Mesodermal cell (in vitro differentiated cells): ENCODE measurements around the gene SPOCK3.

Experiments used
- H3K27ac ChIP-seq: 2 replicates; pipeline ENCODE4 v1.7.0; 2013; ENCODE audit warnings: mild to moderate bottlenecking, low read depth, low read length, moderate library complexity; ENCODE audit not compliant: severe bottlenecking
- H3K36me3 ChIP-seq: 2 replicates; pipeline ENCODE4 v1.7.1; 2013; ENCODE audit warnings: mild to moderate bottlenecking, low read length, moderate library complexity; ENCODE audit not compliant: control insufficient read depth, insufficient read depth
- H3K4me1 ChIP-seq: one replicate; pipeline ENCODE4 v1.7.1; 2013; ENCODE audit warnings: mild to moderate bottlenecking, low read length; ENCODE audit not compliant: insufficient read depth, control insufficient read depth, poor library complexity, severe bottlenecking
- H3K4me3 ChIP-seq: 2 replicates; pipeline ENCODE4 v1.7.0; 2013; ENCODE audit warnings: low read length, control low read depth, mild to moderate bottlenecking; ENCODE audit not compliant: insufficient read depth, poor library complexity, severe bottlenecking; ENCODE audit errors: extremely low read depth
- H3K9me3 ChIP-seq: 2 replicates; pipeline ENCODE4 v1.7.1; 2013; ENCODE audit warnings: mild to moderate bottlenecking, low read length, moderate library complexity; ENCODE audit not compliant: control insufficient read depth
- WGBS, 2 experiments: methylation state at CpG; one replicate each; pipeline ENCODE4 v1.1.5; 2013; ENCODE audit warnings: missing lambda C conversion rate in 2 of 2; ENCODE audit not compliant: insufficient coverage in 2 of 2; 5-methylcytosine and 5-hydroxymethylcytosine counted together

Gene SPOCK3

GRCh38 chr4:167111622-167112021 is 122.7 kb downstream of the SPOCK3 start:
- H3K4me3 ChIP-seq = no peak overlapping the region
- WGBS, 2 experiments = 88% methylated on average over 1 of the region's 1 CpG; no CpG with 5 or more reads in 1 of the 2 experiments

GRCh38 chr4:167111092-167111491 is 123.2 kb downstream of the SPOCK3 start:
- Histone ChIP-seq H3K4me1 (no peaks in the 10 kb centered on the region), H3K9me3 (no peaks in the 10 kb centered on the region), H3K36me3 (no peaks in the 10 kb centered on the region), H3K4me3 (no peak overlapping the region), H3K27ac (no peak overlapping the region)
- 100% methylated on average over 2 of the region's 2 CpGs; no CpG with 5 or more reads in 1 of the 2 experiments for WGBS, 2 experiments

More at GRCh38 chr4:167111622-167112021, 122.7 kb downstream of the SPOCK3 start:
- Histone ChIP-seq H3K27ac (no peak overlapping the region), H3K36me3 (no peaks in the 10 kb centered on the region), H3K4me1 (no peaks in the 10 kb centered on the region), H3K9me3 (no peaks in the 10 kb centered on the region)

- no peak overlapping the region for H3K4me3 ChIP-seq
- H3K4me1 ChIP-seq = no peaks in the 10 kb centered on the region
- 83 to 96% methylated on average over 2 to 3 of the region's 3 CpGs for WGBS, 2 experiments
- H3K36me3 ChIP-seq = no peaks in the 10 kb centered on the region
- no peaks in the 10 kb centered on the region for H3K9me3 ChIP-seq
- H3K27ac ChIP-seq = no peak overlapping the region
These were observed 124.4 kb downstream of the SPOCK3 start for GRCh38 chr4:167109859-167110258.

GRCh38 chr4:167105857-167106256 is 128.4 kb downstream of the SPOCK3 start:
- Histone ChIP-seq H3K36me3 (no peaks in the 10 kb centered on the region), H3K27ac (no peak overlapping the region), H3K4me1 (no peaks in the 10 kb centered on the region), H3K9me3 (no peaks in the 10 kb centered on the region), H3K4me3 (no peak overlapping the region)

GRCh38 chr4:167102475-167102874 is 131.8 kb downstream of the SPOCK3 start:
- Histone ChIP-seq H3K4me3 (no peak overlapping the region), H3K27ac (no peak overlapping the region), H3K4me1 (no peaks in the 10 kb centered on the region), H3K9me3 (no peaks in the 10 kb centered on the region), H3K36me3 (no peaks in the 10 kb centered on the region)
- 94 to 100% methylated on average over 1 to 3 of the region's 5 CpGs for WGBS, 2 experiments

GRCh38 chr4:167101035-167101434 is 133.3 kb downstream of the SPOCK3 start:
- H3K36me3 ChIP-seq = no peaks in the 10 kb centered on the region
- H3K4me3 ChIP-seq = no peak overlapping the region
- WGBS, 2 experiments = 92% methylated on average over 1 to 2 of the region's 2 CpGs
- H3K4me1 ChIP-seq = no peaks in the 10 kb centered on the region
- H3K27ac ChIP-seq = no peak overlapping the region
- H3K9me3 ChIP-seq = no peaks in the 10 kb centered on the region

GRCh38 chr4:167100120-167100519 is 134.2 kb downstream of the SPOCK3 start:
- Histone ChIP-seq H3K4me1 (no peaks in the 10 kb centered on the region), H3K27ac (no peak overlapping the region), H3K36me3 (no peaks in the 10 kb centered on the region), H3K9me3 (no peaks in the 10 kb centered on the region), H3K4me3 (no peak overlapping the region)
- WGBS, 2 experiments = 25 to 42% methylated on average over 1 of the region's 1 CpG

GRCh38 chr4:167088115-167088514 is 146.2 kb downstream of the SPOCK3 start:
- Histone ChIP-seq H3K9me3 (no peaks in the 10 kb centered on the region), H3K4me1 (no peaks in the 10 kb centered on the region), H3K27ac (no peak overlapping the region), H3K36me3 (no peaks in the 10 kb centered on the region), H3K4me3 (no peak overlapping the region)

GRCh38 chr4:167084321-167084720 is 150.0 kb downstream of the SPOCK3 start:
- Histone ChIP-seq H3K27ac (no peak overlapping the region), H3K9me3 (no peaks in the 10 kb centered on the region), H3K36me3 (no peaks in the 10 kb centered on the region), H3K4me1 (no peaks in the 10 kb centered on the region), H3K4me3 (no peak overlapping the region)
- 100% methylated on average over 1 of the region's 2 CpGs; no CpG with 5 or more reads in 1 of the 2 experiments for WGBS, 2 experiments

- Histone ChIP-seq H3K27ac (no peak overlapping the region), H3K9me3 (no peaks in the 10 kb centered on the region), H3K4me3 (no peak overlapping the region), H3K4me1 (no peaks in the 10 kb centered on the region), H3K36me3 (no peaks in the 10 kb centered on the region)
These were observed 154.5 kb downstream of the SPOCK3 start for GRCh38 chr4:167079762-167080161.

GRCh38 chr4:167052631-167053091 is 181.6 kb downstream of the SPOCK3 start:
- no CpG with 5 or more reads among the region's 1 CpG for WGBS, 2 experiments
- Histone ChIP-seq H3K9me3 (no peaks in the 10 kb centered on the region), H3K36me3 (no peaks in the 10 kb centered on the region), H3K4me1 (no peaks in the 10 kb centered on the region), H3K27ac (no peak overlapping the region), H3K4me3 (no peak overlapping the region)

- H3K4me1 ChIP-seq = no peaks in the 10 kb centered on the region
- no peak overlapping the region for H3K4me3 ChIP-seq
- no peaks in the 10 kb centered on the region for H3K36me3 ChIP-seq
- no CpG with 5 or more reads among the region's 3 CpGs for WGBS, 2 experiments
- H3K9me3 ChIP-seq = no peaks in the 10 kb centered on the region
- no peak overlapping the region for H3K27ac ChIP-seq
These were observed 185.0 kb downstream of the SPOCK3 start for GRCh38 chr4:167049257-167049656.
